Activated T-cell treated with anti-CD3 and anti-CD28 coated beads, Interleukin-2, amount 50 U/mL, for 4 hours (primary cell): ENCODE data around the gene LRRC72. TPM values are rescaled to one million over a fixed set of nuclear protein-coding genes. Genes with fewer than 3 reads are reported as not detected.

Source experiments
- ATAC-seq, 2 donors: fragments of 200-7000 bp; cut with Tn5 transposase; one replicate each; pipeline ENCODE4 v1.10.0; 2021
- DNase-seq: peaks from one replicate; pipeline ENCODE4 v3.0.0-alpha.2; 2020
- H3K27me3 Mint-ChIP-seq: one replicate; pipeline ENCODE4 v1.8.0; 2021; ENCODE audit warnings: low read depth, mixed read lengths
- H3K36me3 Mint-ChIP-seq: one replicate; pipeline ENCODE4 v1.8.0; 2022; ENCODE audit warnings: mixed read lengths; ENCODE audit not compliant: insufficient read depth
- H3K4me1 Mint-ChIP-seq: one replicate; pipeline ENCODE4 v1.8.0; 2021; ENCODE audit warnings: low read depth, mixed read lengths
- H3K4me3 Mint-ChIP-seq: one replicate; pipeline ENCODE4 v1.8.0; 2021; ENCODE audit warnings: mild to moderate bottlenecking, moderate library complexity, mixed read lengths
- H3K9me3 Mint-ChIP-seq: one replicate; pipeline ENCODE4 v1.8.0; 2021; ENCODE audit warnings: mixed read lengths
- total RNA-seq, 3 donors: library from RNA; stranded (reverse); gene quantifications; one replicate each; pipeline ENCODE4 v1.2.1, GENCODE V29; 2021

The LRRC72 gene
- total RNA-seq, 3 donors from 2014 or later = not detected

DNA sequence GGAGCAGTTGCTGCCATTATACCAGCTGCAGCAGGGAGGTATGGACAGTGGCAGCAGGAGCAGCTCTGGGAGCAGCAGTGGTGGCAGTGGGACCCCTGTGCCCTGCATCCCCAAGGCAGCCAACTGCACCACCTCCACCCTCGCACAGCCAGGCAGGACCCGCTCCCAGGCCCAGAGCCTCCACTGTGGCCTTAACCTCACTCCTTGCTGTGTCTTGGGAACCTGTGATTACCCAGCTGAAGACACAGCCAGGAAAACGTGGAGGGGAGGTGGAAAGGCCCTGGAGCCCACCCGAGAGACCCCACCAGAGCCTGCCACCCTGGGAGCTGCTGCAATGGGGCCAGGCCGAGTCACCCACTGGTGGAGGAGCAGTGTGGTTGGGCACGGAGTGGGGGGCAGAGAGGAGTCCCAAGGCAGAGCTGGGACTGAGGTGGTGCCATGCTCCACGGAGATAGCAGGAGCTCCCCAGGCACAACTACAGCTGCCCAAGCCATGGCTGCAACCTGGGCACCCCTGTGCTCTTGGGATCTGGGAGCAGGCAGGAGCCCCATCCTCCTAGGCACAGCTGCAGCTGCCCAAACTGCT lies 20.4 kb downstream of the LRRC72 start:
- no peak for DNase-seq
- H3K4me3 Mint-ChIP-seq = no peak overlapping the region
- no peak for ATAC-seq
- no peaks in the 10 kb centered on the region for H3K9me3 Mint-ChIP-seq
- H3K36me3 Mint-ChIP-seq = no peaks in the 10 kb centered on the region
- no peaks in the 10 kb centered on the region for H3K4me1 Mint-ChIP-seq
- H3K27me3 Mint-ChIP-seq = peaks cover 4% of the 10 kb centered on the region

DNA sequence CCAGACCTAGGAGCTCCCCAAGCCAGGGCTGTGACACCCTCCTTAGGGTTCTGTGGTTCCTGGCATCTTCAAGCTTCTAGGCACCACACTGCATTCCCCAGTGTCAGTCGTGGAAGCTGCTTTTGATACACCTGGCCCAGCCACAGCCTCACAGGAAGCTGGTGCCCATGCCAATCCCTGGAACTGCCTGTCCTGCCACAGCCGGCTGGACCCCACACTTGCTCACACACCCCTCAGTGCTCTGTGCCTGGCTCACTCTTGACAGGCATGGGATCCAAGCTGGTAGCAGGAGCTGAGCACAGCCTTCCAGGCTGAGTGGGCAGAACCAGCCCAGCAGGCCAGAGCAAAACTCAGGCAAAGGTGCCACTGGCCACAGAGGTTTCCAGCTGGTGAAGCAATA lies 21.8 kb downstream of the LRRC72 start:
- Mint-ChIP-seq H3K36me3 (no peaks in the 10 kb centered on the region), H3K27me3 (peaks cover 4% of the 10 kb centered on the region), H3K4me3 (no peak overlapping the region), H3K4me1 (no peaks in the 10 kb centered on the region), H3K9me3 (no peaks in the 10 kb centered on the region)
- no peak for ATAC-seq
- DNase-seq = no peak

DNA sequence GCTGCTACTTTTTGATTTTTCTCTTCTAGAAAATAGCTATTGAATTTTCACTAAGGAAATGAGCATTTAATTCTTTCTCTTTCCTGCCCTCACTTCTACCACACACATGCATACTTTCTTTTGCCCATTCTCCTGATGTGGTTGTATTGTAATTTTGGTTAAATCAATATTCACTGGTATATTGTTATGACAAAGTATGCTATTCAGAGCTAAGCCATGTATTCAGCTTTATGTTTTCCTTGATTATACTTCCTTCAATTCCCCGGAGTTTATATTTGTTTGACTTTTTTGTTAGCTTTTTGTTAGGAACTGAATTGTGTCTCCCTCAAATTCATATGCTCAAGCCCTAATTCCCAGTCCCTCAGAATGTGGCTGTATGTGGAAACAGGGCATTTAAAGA lies 24.0 kb downstream of the LRRC72 start:
- Mint-ChIP-seq H3K4me3 (no peak overlapping the region), H3K9me3 (no peaks in the 10 kb centered on the region), H3K27me3 (peaks cover 5% of the 10 kb centered on the region), H3K4me1 (no peaks in the 10 kb centered on the region), H3K36me3 (no peaks in the 10 kb centered on the region)
- no peak for ATAC-seq
- no peak for DNase-seq

DNA sequence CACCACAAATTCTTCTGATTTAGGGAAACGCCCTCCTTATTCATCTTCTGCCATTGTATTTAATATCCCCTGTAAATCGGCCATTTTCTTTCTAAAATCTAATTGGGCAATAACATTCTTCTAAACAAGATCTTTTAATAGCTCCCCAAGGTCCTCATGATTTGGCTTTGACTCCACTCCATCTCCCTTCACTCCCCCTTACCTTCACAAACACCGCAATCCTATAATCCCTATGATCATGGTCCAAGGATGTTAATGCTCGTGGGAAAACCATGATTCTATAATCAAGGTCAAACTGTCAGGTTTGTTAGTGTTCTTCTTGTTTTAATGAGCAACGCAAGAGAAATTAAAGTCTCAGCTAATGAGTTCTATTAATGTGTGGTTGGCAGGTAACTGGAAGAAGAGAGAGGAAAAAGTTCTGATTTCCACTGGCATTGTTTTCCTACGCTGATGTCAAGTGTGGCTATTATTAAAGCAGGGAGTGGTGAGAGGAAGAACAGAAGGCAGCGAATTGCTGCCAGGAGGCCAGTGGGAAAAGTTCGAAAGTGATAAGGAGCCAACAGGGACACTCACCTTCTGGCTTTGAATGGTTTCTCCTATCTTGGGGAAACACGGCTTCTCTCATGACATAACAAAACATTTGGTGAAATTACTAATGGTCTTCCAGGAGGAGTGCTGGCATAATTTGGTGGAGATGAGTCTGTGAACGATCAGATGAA lies 28.1 kb downstream of the LRRC72 start:
- no peak overlapping the region for H3K4me3 Mint-ChIP-seq
- no peaks in the 10 kb centered on the region for H3K36me3 Mint-ChIP-seq
- ATAC-seq = no peak

DNA sequence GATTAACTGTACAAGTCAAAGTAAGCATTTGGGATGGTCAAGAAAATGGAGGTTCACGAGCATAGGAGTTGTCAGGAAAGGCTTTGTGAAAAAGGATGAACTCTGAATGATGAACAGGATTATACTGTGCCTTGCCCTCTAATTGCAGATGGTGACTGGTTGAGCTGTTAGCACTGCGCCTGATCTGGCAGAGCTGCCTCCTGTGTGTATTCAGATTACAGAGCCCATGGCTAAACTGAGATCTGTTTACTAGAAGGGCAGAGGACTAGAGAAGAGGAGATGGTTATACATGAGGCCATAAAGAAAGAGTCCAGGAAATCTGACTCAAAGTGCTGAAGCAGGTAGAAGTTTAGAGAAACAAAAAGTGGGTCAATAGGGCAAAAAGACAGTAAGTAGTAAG lies 29.7 kb downstream of the LRRC72 start:
- H3K27me3 Mint-ChIP-seq = peaks cover 3% of the 10 kb centered on the region
- no peak overlapping the region for H3K4me3 Mint-ChIP-seq
- H3K4me1 Mint-ChIP-seq = no peaks in the 10 kb centered on the region
- no peaks in the 10 kb centered on the region for H3K9me3 Mint-ChIP-seq
- DNase-seq (no peak), ATAC-seq (no peak)
- no peaks in the 10 kb centered on the region for H3K36me3 Mint-ChIP-seq

More for the DNA sequence above, 28.1 kb downstream of the LRRC72 start:
- H3K27me3 Mint-ChIP-seq = peaks cover 3% of the 10 kb centered on the region
- H3K9me3 Mint-ChIP-seq = no peaks in the 10 kb centered on the region
- H3K4me1 Mint-ChIP-seq = no peaks in the 10 kb centered on the region
- DNase-seq = no peak

DNA sequence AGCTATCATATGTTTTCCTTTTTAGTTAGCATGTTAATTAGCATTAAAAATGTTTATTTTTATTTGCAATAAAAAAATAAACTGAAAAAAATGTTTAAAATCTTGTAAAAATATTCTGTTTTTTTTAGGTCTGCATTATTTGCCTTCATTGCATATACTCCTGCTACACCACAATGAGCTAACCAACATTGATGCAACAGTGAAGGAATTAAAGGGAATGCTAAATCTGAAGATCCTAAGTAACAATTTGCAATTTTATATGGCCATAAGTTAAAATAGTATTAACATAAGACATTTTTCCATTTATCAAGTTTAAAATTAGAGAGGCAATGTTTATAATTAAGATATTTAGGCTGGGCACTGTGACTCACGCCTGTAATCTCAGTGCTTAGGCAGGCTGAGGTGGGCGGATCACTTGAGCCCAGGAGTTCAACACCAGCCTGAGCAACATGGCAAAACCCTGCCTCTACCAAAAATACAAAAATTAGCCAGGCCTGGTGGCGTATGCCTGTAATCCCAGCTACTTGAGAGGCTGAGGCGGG lies 32.2 kb downstream of the LRRC72 start:
- no peaks in the 10 kb centered on the region for H3K36me3 Mint-ChIP-seq
- H3K9me3 Mint-ChIP-seq = no peaks in the 10 kb centered on the region
- ATAC-seq (no peak), DNase-seq (no peak)
- peaks cover 3% of the 10 kb centered on the region for H3K27me3 Mint-ChIP-seq
- H3K4me3 Mint-ChIP-seq = no peak overlapping the region
- H3K4me1 Mint-ChIP-seq = peaks cover 10% of the 10 kb centered on the region

DNA sequence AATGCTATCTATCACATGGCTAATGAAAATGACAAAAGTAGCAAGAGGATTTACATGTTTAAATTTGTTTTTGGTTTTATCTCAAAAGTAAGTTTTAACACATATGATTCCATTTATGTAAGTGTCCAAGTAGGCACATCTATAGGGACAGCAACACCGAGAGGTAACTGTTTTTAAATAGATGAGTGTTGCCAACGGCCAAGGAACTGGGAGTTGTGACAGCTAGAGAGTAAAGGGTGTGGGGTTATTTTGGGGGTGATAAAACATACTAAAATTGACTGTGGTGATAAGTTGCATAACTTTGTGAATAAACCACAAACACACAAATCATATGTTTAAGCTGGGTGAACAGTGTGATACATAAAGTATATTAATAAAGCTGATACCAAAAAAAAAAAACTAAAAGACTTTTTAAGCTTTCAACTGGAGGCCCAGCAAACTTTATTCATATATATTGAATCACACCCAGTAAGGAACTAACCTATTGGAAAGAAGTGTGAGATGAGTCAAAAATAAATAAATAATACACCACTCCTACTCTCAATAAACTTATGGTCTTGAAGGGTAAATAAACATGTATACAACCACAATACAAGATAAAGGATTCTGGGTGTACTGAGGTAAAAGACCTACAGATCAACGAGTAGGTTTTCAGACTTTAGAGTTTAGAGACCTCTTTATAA lies 33.0 kb downstream of the LRRC72 start:
- Mint-ChIP-seq H3K9me3 (no peaks in the 10 kb centered on the region), H3K4me3 (no peak overlapping the region), H3K36me3 (no peaks in the 10 kb centered on the region), H3K4me1 (peaks cover 17% of the 10 kb centered on the region), H3K27me3 (no peaks in the 10 kb centered on the region)
- DNase-seq (no peak), ATAC-seq (no peak)

DNA sequence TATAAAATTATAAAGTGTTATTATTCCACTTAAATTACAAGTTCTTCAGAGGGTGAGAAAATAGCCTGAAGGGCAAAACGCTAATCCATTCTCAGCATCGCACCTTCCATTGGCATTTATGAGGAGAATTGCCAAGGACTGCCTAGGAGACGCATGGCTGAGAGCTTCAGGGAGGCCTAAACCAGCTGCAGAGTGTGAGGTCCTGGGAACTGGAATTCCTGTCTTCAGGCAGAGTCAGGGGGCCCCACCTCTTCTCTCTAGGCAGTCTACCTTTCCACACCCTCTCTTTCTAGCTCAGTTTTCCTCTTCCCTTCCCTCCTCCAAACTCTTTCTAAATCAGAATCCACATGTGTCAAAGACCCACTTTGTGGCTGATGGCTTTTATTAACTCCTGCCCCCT lies 35.3 kb downstream of the LRRC72 start:
- Mint-ChIP-seq H3K9me3 (no peaks in the 10 kb centered on the region), H3K4me3 (no peak overlapping the region), H3K4me1 (peaks cover 19% of the 10 kb centered on the region), H3K36me3 (no peaks in the 10 kb centered on the region), H3K27me3 (no peaks in the 10 kb centered on the region)
- DNase-seq = no peak
- no peak for ATAC-seq

DNA sequence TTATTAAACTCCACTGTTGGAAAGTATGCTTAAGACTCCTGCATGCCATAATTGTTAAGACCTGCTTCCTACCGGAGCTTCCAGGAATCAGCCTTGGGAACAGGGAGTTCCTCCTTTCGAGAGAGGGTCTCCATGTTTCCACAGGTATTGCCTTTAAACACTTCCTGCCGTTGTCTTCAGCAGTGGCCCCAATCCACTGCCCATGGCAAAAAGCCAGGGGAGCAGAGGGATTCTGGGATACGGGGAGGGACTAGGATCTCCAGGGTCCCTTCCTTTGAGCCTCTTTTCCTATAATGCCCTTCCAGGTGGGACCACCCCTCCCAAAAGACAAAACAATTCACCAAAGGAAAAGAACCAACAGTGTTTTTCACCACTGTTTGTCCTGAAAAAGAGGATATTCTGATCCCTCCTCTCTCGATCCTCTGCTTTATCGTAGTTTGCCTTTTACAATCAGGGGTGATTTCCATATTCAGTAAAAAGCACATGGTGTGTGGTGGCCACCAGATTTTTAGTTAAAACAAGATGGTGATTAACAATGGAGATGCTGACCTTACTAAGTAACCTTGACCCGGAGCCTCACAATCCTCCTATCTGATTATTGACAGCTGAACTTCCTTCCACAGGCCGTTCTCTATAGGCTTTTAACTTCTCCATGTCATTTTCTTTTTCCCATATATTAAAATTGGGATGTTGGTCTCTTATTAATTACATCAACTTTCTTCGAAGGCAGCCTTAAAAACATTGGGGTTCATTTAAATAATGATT lies 36.0 kb downstream of the LRRC72 start:
- H3K4me1 Mint-ChIP-seq = peaks cover 19% of the 10 kb centered on the region
- H3K4me3 Mint-ChIP-seq = peak overlapping the region; percentile 24
- ATAC-seq = no peak
- H3K36me3 Mint-ChIP-seq = no peaks in the 10 kb centered on the region
- DNase-seq = no peak
- H3K9me3 Mint-ChIP-seq = no peaks in the 10 kb centered on the region
- no peaks in the 10 kb centered on the region for H3K27me3 Mint-ChIP-seq

DNA sequence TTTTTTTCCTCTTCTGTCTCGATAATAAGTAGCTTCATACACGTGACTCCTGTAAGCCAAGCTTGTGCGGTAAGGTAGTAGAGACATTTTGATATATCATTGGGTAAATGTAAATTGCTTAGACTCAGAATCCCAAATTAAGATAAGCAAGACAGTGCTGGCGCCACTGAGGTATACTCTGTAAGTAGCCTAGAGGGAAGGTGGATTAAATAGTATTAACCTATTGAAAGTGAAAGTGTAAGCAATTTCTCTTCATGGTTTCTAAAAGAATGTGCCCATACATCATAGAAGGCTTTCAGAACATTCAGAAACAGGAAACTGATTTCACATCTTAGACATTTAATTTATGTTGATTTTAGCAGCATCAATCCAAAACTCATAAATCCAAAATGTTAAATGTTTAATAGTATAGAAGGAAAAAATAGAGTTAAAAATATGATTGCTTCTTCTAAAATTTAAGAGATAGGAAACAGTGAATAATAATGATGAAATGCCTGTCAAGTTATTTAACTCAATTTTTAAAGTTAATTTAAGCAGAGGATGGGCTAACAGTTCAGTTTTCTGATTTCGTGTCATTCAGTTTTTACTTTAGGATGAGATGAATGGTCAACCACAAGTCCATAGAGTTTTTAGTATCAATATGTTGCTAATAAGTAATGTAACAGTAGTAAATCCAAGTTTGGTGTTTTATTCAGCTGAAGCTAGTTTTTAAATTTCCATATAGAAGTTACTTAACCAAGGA lies 36.8 kb downstream of the LRRC72 start:
- H3K4me3 Mint-ChIP-seq = peak overlapping the region; percentile 24
- peaks cover under 1% of the 10 kb centered on the region for H3K27me3 Mint-ChIP-seq

DNA sequence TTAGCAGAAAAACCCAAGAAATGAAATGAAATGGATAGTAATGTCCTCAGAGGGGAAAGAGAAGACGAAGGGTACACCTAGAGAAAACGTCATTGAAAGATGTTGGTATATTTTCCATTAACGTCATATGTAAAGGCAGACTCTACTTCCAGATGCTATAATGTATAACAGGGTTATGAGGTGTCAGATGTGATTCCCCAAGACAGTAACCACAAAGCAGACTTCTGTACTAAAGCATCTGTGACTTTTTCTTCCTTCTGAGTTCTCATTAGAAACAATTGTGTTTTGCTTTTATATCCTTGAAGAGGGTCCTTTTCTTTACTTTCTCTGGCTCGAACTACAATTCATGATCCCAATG lies 37.4 kb downstream of the LRRC72 start:
- H3K4me3 Mint-ChIP-seq = no peak overlapping the region
- no peaks in the 10 kb centered on the region for H3K9me3 Mint-ChIP-seq
- no peaks in the 10 kb centered on the region for H3K36me3 Mint-ChIP-seq
- ATAC-seq (peak in 1 of 2 donors; percentile 51), DNase-seq (no peak)
- H3K4me1 Mint-ChIP-seq = peaks cover 19% of the 10 kb centered on the region
- peaks cover 3% of the 10 kb centered on the region for H3K27me3 Mint-ChIP-seq

More for the DNA sequence above, 36.8 kb downstream of the LRRC72 start:
- Mint-ChIP-seq H3K36me3 (no peaks in the 10 kb centered on the region), H3K4me1 (peaks cover 19% of the 10 kb centered on the region), H3K9me3 (no peaks in the 10 kb centered on the region)
- no peak for DNase-seq
- peak; percentile 66 to 76 for ATAC-seq

DNA sequence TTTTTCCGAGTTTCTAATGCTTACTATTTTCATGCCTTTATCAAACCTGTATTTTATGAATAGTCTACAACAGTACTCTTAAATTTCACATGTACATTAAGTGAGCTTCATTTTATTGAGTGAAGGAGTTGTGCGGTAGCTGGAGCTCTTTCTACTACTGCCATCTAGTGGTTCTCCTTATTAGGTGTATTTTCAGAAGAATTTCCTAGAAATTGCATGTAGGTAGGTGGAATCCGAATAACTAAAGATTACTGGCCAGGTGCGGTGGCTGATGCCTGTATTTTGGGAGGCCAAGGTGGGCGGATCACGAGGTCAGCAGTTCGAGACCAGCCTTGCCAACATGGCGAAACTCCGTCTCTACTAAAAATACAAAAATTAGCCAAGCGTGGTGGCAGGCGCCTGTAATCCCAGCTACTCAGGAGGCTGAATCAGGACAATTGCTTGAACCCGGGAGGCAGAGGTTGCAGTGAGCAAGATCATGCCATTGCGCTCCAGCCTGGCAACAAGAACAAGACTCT lies 38.3 kb downstream of the LRRC72 start:
- DNase-seq (no peak), ATAC-seq (peak; percentile 48 to 57)
- Mint-ChIP-seq H3K4me3 (no peak overlapping the region), H3K4me1 (peaks cover 19% of the 10 kb centered on the region), H3K36me3 (no peaks in the 10 kb centered on the region), H3K9me3 (no peaks in the 10 kb centered on the region), H3K27me3 (peaks cover 3% of the 10 kb centered on the region)

DNA sequence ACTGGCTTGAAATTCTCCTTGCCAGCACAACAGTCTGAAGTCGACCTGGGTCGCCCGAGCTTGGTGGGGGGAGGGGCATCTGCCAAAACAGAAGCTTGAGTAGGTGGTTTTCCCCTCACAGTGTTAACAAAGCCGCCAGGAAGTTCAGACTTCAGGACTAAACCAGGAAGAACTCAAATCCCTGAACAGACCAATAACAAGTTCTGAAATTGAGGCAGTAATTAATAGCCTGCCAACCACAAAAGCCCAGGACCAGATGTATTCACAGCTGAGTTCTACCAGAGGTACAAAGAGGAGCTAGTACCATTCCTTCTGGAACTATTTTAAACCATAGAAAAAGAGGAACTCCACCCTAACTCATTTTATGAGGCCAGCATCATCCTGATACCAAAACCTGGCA lies 45.3 kb downstream of the LRRC72 start:
- Mint-ChIP-seq H3K27me3 (peaks cover 6% of the 10 kb centered on the region), H3K9me3 (no peaks in the 10 kb centered on the region), H3K4me3 (no peak overlapping the region), H3K4me1 (no peaks in the 10 kb centered on the region), H3K36me3 (no peaks in the 10 kb centered on the region)
- DNase-seq (no peak), ATAC-seq (no peak)
